GM12892 (cell line): ENCODE results near the gene USP7.

Experiments used
- DNase-seq: peaks from one replicate; pipeline ENCODE4 v3.0.0; 2011; ENCODE audit not compliant: insufficient read length
- FAIRE-seq: peaks from 2 replicates; lab custom pipeline; 2011; peaks lifted over from hg19 to GRCh38; lab: Jason Lieb, UNC
- POLR2A ChIP-seq: IDR thresholded peaks from 2 replicates; pipeline ENCODE4 v1.6.1; 2011; ENCODE audit warnings: low read depth, low read length, control low read depth
- POLR2AphosphoS5 ChIP-seq: IDR thresholded peaks from 2 replicates; pipeline ENCODE4 v1.6.1; 2011; ENCODE audit warnings: low read depth, low read length, control low read depth
- TAF1 ChIP-seq: IDR thresholded peaks from 2 replicates; pipeline ENCODE4 v1.6.1; 2011; ENCODE audit warnings: low read depth, mild to moderate bottlenecking, control low read depth, low read length, borderline replicate concordance

USP7 gene

GRCh38 chr16:8945626-8946296, 17.9 kb downstream of the USP7 start:
- TF ChIP-seq POLR2AphosphoS5, result no peak
- TF ChIP-seq TAF1, result no peak
- TF ChIP-seq POLR2A, result no peak
- DNase-seq (no peak), FAIRE-seq (no peak)

- no peak for FAIRE-seq
- DNase-seq, result no peak
- TF ChIP-seq POLR2AphosphoS5 (no peak), TAF1 (no peak), POLR2A (no peak)
Observed at GRCh38 chr16:8943966-8944759, 19.5 kb downstream of the USP7 start.

- DNase-seq (no peak), FAIRE-seq (no peak)
- no peak for TF ChIP-seq POLR2A
- TF ChIP-seq TAF1, result no peak
- no peak for TF ChIP-seq POLR2AphosphoS5
Observed at GRCh38 chr16:8943001-8943763, 20.5 kb downstream of the USP7 start.

- TF ChIP-seq POLR2A (no peak), TAF1 (no peak), POLR2AphosphoS5 (no peak; the same call in 1 of the 2 replicates)
- FAIRE-seq (no peak), DNase-seq (no peak)
Observed at GRCh38 chr16:8941718-8942344, 21.9 kb downstream of the USP7 start.

GRCh38 chr16:8937803-8938202, 25.9 kb downstream of the USP7 start:
- TF ChIP-seq POLR2AphosphoS5, result no peak
- TF ChIP-seq POLR2A, result no peak
- TF ChIP-seq TAF1, result no peak
- DNase-seq (no peak), FAIRE-seq (no peak)

GRCh38 chr16:8936421-8936820, 27.3 kb downstream of the USP7 start:
- FAIRE-seq, result peak; percentile 33
- no peak for TF ChIP-seq TAF1
- peak; percentile 45 for DNase-seq

- TF ChIP-seq POLR2AphosphoS5 (no peak), POLR2A (no peak), TAF1 (no peak)
- DNase-seq (no peak), FAIRE-seq (no peak)
Observed at GRCh38 chr16:8935989-8936388, 27.7 kb downstream of the USP7 start.

GRCh38 chr16:8934601-8935000, 29.1 kb downstream of the USP7 start:
- no peak for TF ChIP-seq TAF1
- TF ChIP-seq POLR2A, result no peak
- no peak for TF ChIP-seq POLR2AphosphoS5
- DNase-seq, result no peak
- no peak for FAIRE-seq

GRCh38 chr16:8931859-8932258, 31.8 kb downstream of the USP7 start:
- DNase-seq (no peak), FAIRE-seq (no peak)
- TF ChIP-seq POLR2A (no peak), POLR2AphosphoS5 (no peak), TAF1 (no peak)

GRCh38 chr16:8929086-8929748, 34.5 kb downstream of the USP7 start:
- DNase-seq, result no peak
- TF ChIP-seq POLR2A, result no peak
- no peak for TF ChIP-seq POLR2AphosphoS5
- no peak for TF ChIP-seq TAF1

More at GRCh38 chr16:8929086-8929748, 34.5 kb downstream of the USP7 start:
- FAIRE-seq, result no peak
